NCI-H2196 treated with DMSO at 0.1 percent for 48 hours (cell line): ENCODE measurements around the gene APLP1.
A peak's percentile ranks its signal among the peaks of the same experiment; 100 is the strongest.
"Not testable (repeated sequence)": the region's sequence is repeated elsewhere in the genome, so short reads cannot be mapped to it uniquely, and the experiment has no call there.

Source experiments
- DNase-seq: peaks from one replicate; lab custom pipeline; 2025; ENCODE audit not compliant: unreplicated experiment; lab: John Stamatoyannopoulos, UW

The APLP1 gene

GRCh38 chr19:35903550-35904179 is 35.3 kb downstream of the APLP1 start:
- peak; percentile 12 for DNase-seq

GRCh38 chr19:35904311-35905068 is 36.1 kb downstream of the APLP1 start:
- no peak for DNase-seq

- DNase-seq = no peak
Measured at GRCh38 chr19:35905178-35905727, 36.9 kb downstream of the APLP1 start.

- DNase-seq = no peak
Measured at GRCh38 chr19:35907377-35907745, 39.0 kb downstream of the APLP1 start.

- DNase-seq = no peak
Measured at GRCh38 chr19:35908010-35908441, 39.7 kb downstream of the APLP1 start, which contains the start of gene TYROBP. Gene TYROBP, minus strand, starts transcription at chr19:35908295. Its CDS starts 67 bp downstream, at chr19:35908228.

- no peak for DNase-seq
Measured at GRCh38 chr19:35908973-35909683, 40.8 kb downstream of the APLP1 start.

- DNase-seq = no peak
Measured at GRCh38 chr19:35909684-35910035, 41.3 kb downstream of the APLP1 start.

- not testable (repeated sequence) for DNase-seq
Measured at GRCh38 chr19:35910355-35910754, 42.0 kb downstream of the APLP1 start.

GRCh38 chr19:35911173-35911572 is 42.8 kb downstream of the APLP1 start:
- DNase-seq = no peak

- peak; percentile 39 for DNase-seq
Measured at GRCh38 chr19:35911790-35912189, 43.4 kb downstream of the APLP1 start.

- DNase-seq = no peak
Measured at GRCh38 chr19:35913589-35913988, 45.2 kb downstream of the APLP1 start.

- no peak for DNase-seq
Measured at GRCh38 chr19:35915443-35915842, 47.1 kb downstream of the APLP1 start.

- no peak for DNase-seq
Measured at GRCh38 chr19:35919306-35919705, 50.9 kb downstream of the APLP1 start.

- DNase-seq = no peak
Measured at GRCh38 chr19:35921012-35921411, 52.6 kb downstream of the APLP1 start.

GRCh38 chr19:35925501-35925900 is 57.1 kb downstream of the APLP1 start:
- DNase-seq = no peak

GRCh38 chr19:35928507-35928906 is 60.1 kb downstream of the APLP1 start:
- no peak for DNase-seq
